PC-3 (cell line): ENCODE data around the gene MEI1. TPM values are rescaled to one million over a fixed set of nuclear protein-coding genes. Genes with fewer than 3 reads are reported as not detected.

Experiments used
- ATAC-seq: fragments of 200-7000 bp; cut with Tn5 transposase; 2 replicates; pipeline ENCODE4 v1.9.1; 2020; ENCODE audit warnings: mild to moderate bottlenecking, moderate library complexity
- BruUV-seq: library from RNA; stranded (reverse); fragments of 400-500 nt; replicated peaks from 2 replicates; lab custom pipeline; 2021; lab: Mats Ljungman, UMichigan
- CTCF ChIA-PET: fragments of 300-600 bp; sonication (Branson Sonifier 250); formaldehyde crosslinking; loops from one replicate; lab custom pipeline; 2022; ENCODE audit warnings: antibody characterized with exemption; lab: Charles Lee
- POLR2A ChIA-PET: fragments of 300-600 bp; sonication (Branson Sonifier 250); formaldehyde crosslinking; loops from one replicate; lab custom pipeline; 2022; ENCODE audit warnings: antibody characterized with exemption; ENCODE audit not compliant: unreplicated experiment; lab: Charles Lee
- DNase-seq: peaks from one replicate; pipeline ENCODE4 v3.0.0-alpha.2; 2015
- H2AFZ ChIP-seq: fragments of 300-600 bp; sonication (generic); 2 replicates; pipeline ENCODE4 v1.6.0; 2016; ENCODE audit warnings: antibody characterized with exemption, low read length
- H3F3A ChIP-seq: fragments of 300-600 bp; sonication (generic); one replicate; pipeline ENCODE4 v1.6.0; 2017; ENCODE audit warnings: antibody characterized with exemption, low read length, control low read depth, mild to moderate bottlenecking; ENCODE audit not compliant: unreplicated experiment
- H3K27ac ChIP-seq: fragments of 300-600 bp; sonication (generic); 2 replicates; pipeline ENCODE4 v1.5.1; 2016; ENCODE audit warnings: mild to moderate bottlenecking, low read length
- H3K27me3 ChIP-seq: fragments of 300-600 bp; sonication (generic); 2 replicates; pipeline ENCODE4 v1.6.1; 2016; ENCODE audit warnings: low read length, mixed read lengths
- H3K36me3 ChIP-seq: fragments of 300-600 bp; sonication (generic); 2 replicates; pipeline ENCODE4 v1.6.1; 2016; ENCODE audit warnings: low read depth, mixed run types, low read length, mixed read lengths
- H3K4me1 ChIP-seq: fragments of 300-600 bp; sonication (generic); 2 replicates; pipeline ENCODE4 v1.5.1; 2016; ENCODE audit warnings: low read length; ENCODE audit not compliant: insufficient read depth
- H3K4me2 ChIP-seq: fragments of 300-600 bp; sonication (generic); 2 replicates; pipeline ENCODE4 v1.6.0; 2016; ENCODE audit warnings: low read length
- H3K4me3 ChIP-seq: fragments of 300-600 bp; sonication (generic); 2 replicates; pipeline ENCODE4 v1.5.1; 2016; ENCODE audit warnings: mild to moderate bottlenecking, low read length, mixed read lengths
- H3K79me2 ChIP-seq: fragments of 300-600 bp; sonication (generic); 2 replicates; pipeline ENCODE4 v1.6.1; 2017; ENCODE audit warnings: low read length, mixed read lengths
- H3K9ac ChIP-seq: fragments of 300-600 bp; sonication (generic); 2 replicates; pipeline ENCODE4 v1.6.0; 2016; ENCODE audit warnings: mild to moderate bottlenecking, low read length
- H3K9me2 ChIP-seq: fragments of 300-600 bp; sonication (generic); replicated peaks from 2 replicates; pipeline ENCODE4 v1.6.1; 2016; ENCODE audit warnings: mixed run types, low read length, mixed read lengths
- H3K9me3 ChIP-seq: fragments of 300-600 bp; sonication (generic); 2 replicates; pipeline ENCODE4 v1.6.1; 2016; ENCODE audit warnings: low read length, mixed read lengths
- H4K20me1 ChIP-seq: fragments of 300-600 bp; sonication (generic); 2 replicates; pipeline ENCODE4 v1.6.1; 2016; ENCODE audit warnings: low read length, mixed read lengths
- EZH2 ChIP-seq: fragments of 300-600 bp; sonication (generic); IDR thresholded peaks from one replicate; pipeline ENCODE4 v1.6.1; 2017; ENCODE audit warnings: antibody characterized with exemption, mild to moderate bottlenecking, low read length; ENCODE audit not compliant: unreplicated experiment
- EZH2phosphoT487 ChIP-seq: fragments of 300-600 bp; sonication (generic); IDR thresholded peaks from 2 replicates; pipeline ENCODE4 v1.6.1; 2018; ENCODE audit warnings: mild to moderate bottlenecking, antibody characterized with exemption, low read length, borderline replicate concordance
- intact Hi-C: fragments of 100-400 bp; cut with micrococcal nuclease; formaldehyde crosslinking; loops from 2 replicates; pipeline ENCODE4 v1.9.0; 2023
- total RNA-seq: library from RNA; depleted of rRNA; stranded (reverse); fragments of >200 nt; gene quantifications from 2 replicates; pipeline ENCODE4 v1.2.3, GENCODE V29; 2014
- TF ChIP-seq, protein P1 (sequence below): fragments of 300-600 bp; sonication (generic); conservative IDR thresholded peaks from 2 replicates; pipeline ENCODE4 v1.5.1; 2017; ENCODE audit warnings: antibody characterized with exemption, low read depth, mild to moderate bottlenecking, low read length

The MEI1 gene
- total RNA-seq, 1 experiment from 2014 or later = 1.4 TPM

DNA sequence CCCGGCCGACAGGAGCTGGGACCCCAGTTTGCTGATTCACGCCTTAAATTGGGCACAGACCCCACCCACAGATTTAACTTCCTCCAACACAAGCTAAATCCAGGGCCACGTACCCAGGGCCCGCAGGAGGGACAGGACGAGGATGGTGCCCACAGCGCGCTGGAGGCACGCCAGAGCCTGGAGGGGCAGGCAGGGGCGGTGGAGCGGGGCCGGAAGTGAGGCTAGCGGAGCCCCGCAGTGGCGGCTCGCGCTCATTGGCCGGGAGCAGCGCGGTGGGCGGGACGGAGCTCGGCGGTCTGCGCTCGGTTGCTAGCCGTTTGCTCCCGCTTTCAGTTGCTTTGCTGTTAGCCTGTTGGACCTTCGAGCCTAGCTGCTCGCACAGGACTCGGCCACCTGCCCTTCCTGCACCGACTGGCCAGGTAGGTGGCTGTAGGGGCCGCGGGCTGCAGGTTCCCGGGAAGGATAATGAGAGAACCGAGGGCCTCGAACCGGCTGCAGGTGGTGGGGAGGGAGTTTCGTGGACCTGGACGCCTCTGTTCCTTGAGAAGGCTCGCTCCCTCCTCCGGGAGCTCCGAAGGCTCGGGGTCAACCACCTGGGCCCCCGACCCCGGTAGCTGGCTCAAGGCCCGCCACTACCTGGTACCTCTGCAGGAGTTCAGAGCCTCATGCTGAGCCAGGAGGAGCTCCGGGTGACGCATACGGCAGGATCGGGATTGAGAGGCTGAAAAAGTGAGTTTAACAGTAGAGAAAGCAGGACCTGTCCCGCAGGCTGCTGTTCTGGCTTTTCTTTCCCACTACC lies 101.2 kb downstream of the MEI1 start, which contains the start of gene CCDC134:
Gene CCDC134 (plus strand): TSS at position 332 of the 799 bp plus-strand sequence. CDS start 8,212 bp downstream, outside the sequence.
- no peaks in the 10 kb centered on the region for H4K20me1 ChIP-seq
- CTCF ChIA-PET = interaction anchor here (1.2 to 1.4 kb wide), 2 partner anchors 54 to 103 kb away, joined by 5 to 8 read pairs; no protein-coding TSS in a partner anchor
- POLR2A ChIA-PET = interaction anchor here (0.6 to 0.9 kb wide), 2 partner anchors 54 to 103 kb away, joined by 3 to 5 read pairs; no protein-coding TSS in a partner anchor
- BruUV-seq = TSS peak; percentile 70
- H2AFZ ChIP-seq = peak within 1 kb of the TSS; percentile 98
- H3F3A ChIP-seq = no peaks in the 10 kb centered on the region
- H3K9ac ChIP-seq = peak within 1 kb of the TSS; percentile 75
- ATAC-seq = peak; percentile 95
- intact Hi-C loops = loop anchor here (5.0 kb wide), 1 partner anchor 53 kb away; no protein-coding TSS in a partner anchor
- no peaks in the 10 kb centered on the region for H3K27me3 ChIP-seq
- no peak for TF ChIP-seq EZH2
- TF ChIP-seq, protein P1, sequence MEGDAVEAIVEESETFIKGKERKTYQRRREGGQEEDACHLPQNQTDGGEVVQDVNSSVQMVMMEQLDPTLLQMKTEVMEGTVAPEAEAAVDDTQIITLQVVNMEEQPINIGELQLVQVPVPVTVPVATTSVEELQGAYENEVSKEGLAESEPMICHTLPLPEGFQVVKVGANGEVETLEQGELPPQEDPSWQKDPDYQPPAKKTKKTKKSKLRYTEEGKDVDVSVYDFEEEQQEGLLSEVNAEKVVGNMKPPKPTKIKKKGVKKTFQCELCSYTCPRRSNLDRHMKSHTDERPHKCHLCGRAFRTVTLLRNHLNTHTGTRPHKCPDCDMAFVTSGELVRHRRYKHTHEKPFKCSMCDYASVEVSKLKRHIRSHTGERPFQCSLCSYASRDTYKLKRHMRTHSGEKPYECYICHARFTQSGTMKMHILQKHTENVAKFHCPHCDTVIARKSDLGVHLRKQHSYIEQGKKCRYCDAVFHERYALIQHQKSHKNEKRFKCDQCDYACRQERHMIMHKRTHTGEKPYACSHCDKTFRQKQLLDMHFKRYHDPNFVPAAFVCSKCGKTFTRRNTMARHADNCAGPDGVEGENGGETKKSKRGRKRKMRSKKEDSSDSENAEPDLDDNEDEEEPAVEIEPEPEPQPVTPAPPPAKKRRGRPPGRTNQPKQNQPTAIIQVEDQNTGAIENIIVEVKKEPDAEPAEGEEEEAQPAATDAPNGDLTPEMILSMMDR = no peak
- no peak for TF ChIP-seq EZH2phosphoT487
- H3K9me2 ChIP-seq = no peaks in the 10 kb centered on the region
- H3K4me2 ChIP-seq = peak within 1 kb of the TSS; percentile 85
- peak within 1 kb of the TSS; percentile 97 for H3K4me3 ChIP-seq
- no peaks in the 10 kb centered on the region for H3K36me3 ChIP-seq
- H3K9me3 ChIP-seq = no peaks in the 10 kb centered on the region
- DNase-seq = peak; percentile 80
- H3K4me1 ChIP-seq = peaks cover 14% of the 10 kb centered on the region
- H3K27ac ChIP-seq = peak within 1 kb of the TSS; percentile 56
- peaks cover 38% of the 10 kb centered on the region for H3K79me2 ChIP-seq

DNA sequence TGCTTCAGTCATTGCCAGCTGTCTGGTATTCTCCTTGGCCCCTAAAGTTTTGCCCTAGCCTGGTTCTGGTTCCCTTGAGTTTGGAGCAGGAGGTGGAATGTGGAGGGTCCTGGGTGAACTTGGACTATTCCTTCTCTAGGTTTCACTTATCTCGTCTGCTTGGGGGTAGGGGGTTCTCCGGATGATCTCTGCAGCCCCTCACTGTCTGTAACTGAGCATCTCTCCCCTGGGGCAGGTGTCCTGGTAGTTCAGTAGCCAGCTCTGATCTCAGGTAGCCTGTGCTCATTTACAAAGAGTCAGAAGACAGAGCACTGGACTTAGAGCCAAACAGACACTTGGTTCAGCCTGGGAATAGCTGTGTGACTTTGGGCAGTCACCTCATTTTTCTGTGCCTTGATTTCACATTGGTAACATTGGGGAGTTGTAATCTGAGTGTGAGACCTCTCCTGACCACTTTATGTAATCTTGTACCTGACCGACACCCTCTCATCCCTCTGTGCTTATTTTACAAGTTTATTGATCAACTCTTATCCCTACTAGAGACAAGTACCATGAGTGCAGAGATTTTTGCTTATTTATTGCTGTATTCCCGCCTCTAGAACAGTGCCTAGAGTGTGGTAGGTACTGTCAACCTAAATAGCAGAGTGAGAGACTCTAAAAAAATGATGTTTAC lies 102.0 kb downstream of the MEI1 start:
- intact Hi-C loops = loop anchor here (5.0 kb wide), 1 partner anchor 54 kb away; no protein-coding TSS in a partner anchor
- ATAC-seq (peak; percentile 26), DNase-seq (no peak)
- Histone ChIP-seq H3K4me3 (peak overlapping the region; percentile 97), H3K27ac (peak overlapping the region; percentile 56; the same call in 1 of the 2 replicates), H2AFZ (peak overlapping the region; percentile 98), H3K9ac (peak overlapping the region; percentile 75), H3K27me3 (no peaks in the 10 kb centered on the region), H3K9me3 (no peaks in the 10 kb centered on the region), H4K20me1 (no peaks in the 10 kb centered on the region), H3F3A (no peaks in the 10 kb centered on the region), H3K79me2 (peaks cover 40% of the 10 kb centered on the region), H3K36me3 (no peaks in the 10 kb centered on the region), H3K9me2 (no peaks in the 10 kb centered on the region), H3K4me2 (peak overlapping the region; percentile 85), H3K4me1 (peaks cover 14% of the 10 kb centered on the region)
- BruUV-seq = no TSS peak
- POLR2A ChIA-PET = no interaction called here
- CTCF ChIA-PET = interaction anchor here (1.2 to 1.4 kb wide), 2 partner anchors 54 to 104 kb away, joined by 5 to 8 read pairs; no protein-coding TSS in a partner anchor
- no peak for TF ChIP-seq EZH2
- TF ChIP-seq EZH2phosphoT487 = no peak
- TF ChIP-seq, protein P1 = no peak
